LNCAP (cell line): ENCODE results near the gene FAM107A.

Experiments used
- TF ChIP-seq, protein P1 (sequence below): fragments of 450-650 bp; IDR thresholded peaks from 2 replicates; pipeline ENCODE4 v1.5.1; 2017; ENCODE audit warnings: mild to moderate bottlenecking

The FAM107A gene

DNA sequence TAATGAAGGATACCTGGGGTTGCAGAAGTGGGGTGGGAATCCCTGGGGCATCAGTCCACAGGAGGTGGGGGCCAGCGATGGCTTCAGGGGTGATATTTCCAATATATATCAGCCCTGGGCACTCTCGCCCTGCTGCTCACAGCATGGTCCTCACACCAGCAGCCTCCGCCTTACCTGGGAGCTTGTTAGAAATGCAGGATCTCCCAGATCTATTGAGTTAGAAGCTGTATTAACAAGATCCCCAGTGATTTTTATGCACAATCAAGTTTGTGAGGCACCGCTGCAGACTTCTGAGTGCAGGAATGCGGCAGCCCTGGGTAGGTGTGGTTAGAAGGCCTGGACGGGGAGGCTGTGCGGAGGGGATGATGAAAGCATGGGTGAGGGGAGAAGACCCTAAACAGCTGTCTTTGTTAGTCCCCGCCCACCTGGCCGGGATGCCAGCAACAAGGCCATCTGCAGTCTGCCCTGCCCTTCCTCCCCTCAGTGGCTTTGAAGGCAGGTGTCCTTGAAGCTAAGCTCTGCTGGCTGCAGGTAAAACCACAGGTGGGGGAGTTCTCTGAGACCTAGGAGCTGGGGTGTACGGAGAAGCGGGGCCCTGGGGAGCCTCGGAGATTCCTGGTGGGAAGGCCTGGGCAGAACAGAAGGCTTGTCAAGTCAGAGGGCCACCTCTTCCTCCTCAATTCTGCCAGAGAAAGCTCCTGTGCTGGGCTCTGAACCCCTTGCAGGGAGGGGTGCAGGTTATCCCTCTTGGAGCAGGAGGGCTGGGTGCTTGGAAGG, 11.4 kb downstream of the FAM107A start:
- TF ChIP-seq, protein P1, sequence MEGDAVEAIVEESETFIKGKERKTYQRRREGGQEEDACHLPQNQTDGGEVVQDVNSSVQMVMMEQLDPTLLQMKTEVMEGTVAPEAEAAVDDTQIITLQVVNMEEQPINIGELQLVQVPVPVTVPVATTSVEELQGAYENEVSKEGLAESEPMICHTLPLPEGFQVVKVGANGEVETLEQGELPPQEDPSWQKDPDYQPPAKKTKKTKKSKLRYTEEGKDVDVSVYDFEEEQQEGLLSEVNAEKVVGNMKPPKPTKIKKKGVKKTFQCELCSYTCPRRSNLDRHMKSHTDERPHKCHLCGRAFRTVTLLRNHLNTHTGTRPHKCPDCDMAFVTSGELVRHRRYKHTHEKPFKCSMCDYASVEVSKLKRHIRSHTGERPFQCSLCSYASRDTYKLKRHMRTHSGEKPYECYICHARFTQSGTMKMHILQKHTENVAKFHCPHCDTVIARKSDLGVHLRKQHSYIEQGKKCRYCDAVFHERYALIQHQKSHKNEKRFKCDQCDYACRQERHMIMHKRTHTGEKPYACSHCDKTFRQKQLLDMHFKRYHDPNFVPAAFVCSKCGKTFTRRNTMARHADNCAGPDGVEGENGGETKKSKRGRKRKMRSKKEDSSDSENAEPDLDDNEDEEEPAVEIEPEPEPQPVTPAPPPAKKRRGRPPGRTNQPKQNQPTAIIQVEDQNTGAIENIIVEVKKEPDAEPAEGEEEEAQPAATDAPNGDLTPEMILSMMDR = no peak

DNA sequence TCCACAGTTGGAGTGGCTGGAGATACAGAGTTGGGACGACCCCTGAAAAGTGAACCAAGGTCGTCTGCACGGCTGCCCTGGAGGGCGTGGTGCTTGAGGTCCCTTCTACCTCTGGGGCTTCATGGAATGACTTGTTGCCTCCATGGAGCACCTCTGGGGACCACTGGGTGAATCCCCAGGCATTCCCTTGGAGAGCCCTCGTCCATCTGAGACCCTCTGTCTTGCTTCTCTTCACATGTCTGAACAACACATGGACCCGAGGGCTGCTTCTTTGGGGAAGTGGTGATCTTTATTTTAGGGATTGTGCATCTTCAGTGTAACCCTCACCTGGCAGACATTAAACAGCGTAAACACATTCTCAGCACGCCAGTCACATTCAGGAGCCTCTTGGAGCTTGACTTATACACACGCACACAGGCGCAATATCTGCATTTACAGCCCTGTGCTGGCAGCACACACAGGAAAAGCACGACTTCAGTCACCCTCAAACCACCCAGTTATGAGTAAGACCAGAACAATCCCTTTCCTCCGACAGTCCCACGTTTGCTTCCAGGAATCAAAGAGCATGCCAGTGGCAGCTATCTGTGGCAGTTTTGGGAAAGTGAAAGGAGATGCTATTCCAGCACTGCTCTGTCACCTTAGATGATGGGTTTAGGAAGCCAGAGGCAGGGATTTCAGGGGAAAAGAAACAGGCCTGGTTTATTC, 12.6 kb downstream of the FAM107A start:
- TF ChIP-seq, protein P1 = no peak

DNA sequence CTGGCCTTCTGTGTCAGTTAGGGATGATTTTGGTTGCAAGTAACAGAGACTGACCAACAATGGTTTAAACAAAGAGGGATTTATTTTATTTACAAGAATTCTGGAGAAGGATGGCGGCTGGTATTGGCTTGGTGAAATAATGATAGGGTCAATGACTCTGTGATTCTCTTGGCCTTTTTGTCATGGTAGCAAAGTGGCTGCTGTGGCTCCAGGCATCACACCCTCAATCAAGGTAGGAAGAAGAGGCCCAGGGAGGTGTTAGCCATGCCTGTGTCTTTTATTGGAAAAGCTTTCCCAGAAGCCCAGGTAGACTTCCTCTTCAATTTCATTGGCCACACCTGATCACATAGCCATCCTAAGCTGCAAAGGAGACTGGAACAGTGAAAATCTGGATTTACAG, 13.1 kb downstream of the FAM107A start:
- TF ChIP-seq, protein P1 = no peak

GRCh38 chr3:58563386-58564035, 13.7 kb downstream of the FAM107A start:
- TF ChIP-seq, protein P1 = no peak

GRCh38 chr3:58562498-58562897, 14.7 kb downstream of the FAM107A start:
- TF ChIP-seq, protein P1 = no peak

DNA sequence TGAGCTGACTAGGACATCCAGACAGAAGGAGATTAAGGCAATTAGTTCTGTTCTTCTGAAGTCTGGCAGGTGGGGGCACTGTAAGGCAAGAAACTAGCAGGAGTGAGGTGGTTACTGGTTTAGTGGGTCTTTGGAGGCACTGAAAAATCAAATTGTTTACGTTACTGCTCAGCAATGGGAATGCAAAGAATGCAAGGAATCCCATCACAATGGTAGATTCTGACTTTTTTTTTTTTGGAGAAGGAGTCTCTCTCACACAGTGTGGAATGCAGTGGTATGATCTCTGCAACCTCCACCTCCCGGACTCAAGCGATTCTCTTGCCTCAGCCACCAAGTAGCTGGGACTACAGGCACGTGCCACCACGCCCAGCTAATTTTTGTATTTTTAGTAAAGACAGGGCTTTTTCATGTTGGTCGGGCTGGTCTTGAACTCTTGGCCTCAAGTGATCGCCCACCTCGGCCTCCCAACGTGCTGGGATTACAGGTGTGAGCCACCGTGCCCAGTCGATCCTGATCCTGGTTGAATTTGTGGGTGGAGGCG, 16.4 kb downstream of the FAM107A start:
- TF ChIP-seq, protein P1 = no peak

DNA sequence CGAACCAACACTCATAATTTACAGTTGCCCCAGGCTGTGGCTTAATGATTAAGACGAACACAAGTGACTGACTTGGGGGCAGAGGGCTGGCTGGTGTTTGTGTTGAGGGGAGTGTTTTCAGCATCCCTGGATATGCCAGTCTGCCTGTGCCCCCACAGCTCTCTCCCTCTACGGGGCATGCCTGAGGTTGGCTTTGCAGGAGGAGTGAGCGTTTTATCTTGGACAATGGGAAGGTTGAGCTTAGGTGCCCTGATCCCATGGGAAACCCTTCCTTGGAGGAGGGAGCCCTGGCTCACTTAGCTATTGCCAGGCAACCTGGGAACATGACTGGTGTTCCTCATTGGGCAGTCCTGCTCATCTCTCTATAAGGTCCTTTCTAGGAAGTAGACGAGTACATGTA, 17.6 kb downstream of the FAM107A start:
- TF ChIP-seq, protein P1 = no peak
